GM21360 (cell line): ENCODE results near the gene IER5L.
"Not testable (repeated sequence)": the region's sequence is repeated elsewhere in the genome, so short reads cannot be mapped to it uniquely, and the experiment has no call there.

Source experiments
- ATAC-seq: cut with Tn5 transposase; IDR thresholded peaks from one replicate; pipeline ENCODE4 v1.9.1; 2021; ENCODE audit warnings: mild to moderate bottlenecking, moderate library complexity; ENCODE audit not compliant: unreplicated experiment

The IER5L gene

GRCh38 chr9:129163198-129163670 lies 14.8 kb downstream of the IER5L start:
- ATAC-seq = not testable (repeated sequence)

- no peak for ATAC-seq
Measured at GRCh38 chr9:129162497-129163197, 15.4 kb downstream of the IER5L start.

DNA sequence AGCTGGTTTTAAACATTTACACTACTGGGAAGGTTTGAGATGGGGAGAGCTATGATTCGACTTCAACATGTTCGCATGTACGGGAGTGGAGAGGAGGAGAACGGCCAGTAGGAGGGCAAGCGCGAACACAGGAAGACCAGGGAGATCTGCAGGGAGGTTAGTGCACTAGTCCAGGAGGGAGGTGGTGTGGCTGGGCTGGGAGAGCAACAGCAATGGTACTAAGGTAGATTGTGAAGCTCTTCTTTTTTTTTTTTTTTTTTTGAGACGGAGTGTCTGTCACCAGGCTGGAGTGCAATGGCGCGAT lies 16.6 kb downstream of the IER5L start:
- ATAC-seq = no peak

GRCh38 chr9:129160712-129161533 lies 17.1 kb downstream of the IER5L start:
- ATAC-seq = no peak

GRCh38 chr9:129156163-129156562 lies 21.9 kb downstream of the IER5L start:
- ATAC-seq = no peak

DNA sequence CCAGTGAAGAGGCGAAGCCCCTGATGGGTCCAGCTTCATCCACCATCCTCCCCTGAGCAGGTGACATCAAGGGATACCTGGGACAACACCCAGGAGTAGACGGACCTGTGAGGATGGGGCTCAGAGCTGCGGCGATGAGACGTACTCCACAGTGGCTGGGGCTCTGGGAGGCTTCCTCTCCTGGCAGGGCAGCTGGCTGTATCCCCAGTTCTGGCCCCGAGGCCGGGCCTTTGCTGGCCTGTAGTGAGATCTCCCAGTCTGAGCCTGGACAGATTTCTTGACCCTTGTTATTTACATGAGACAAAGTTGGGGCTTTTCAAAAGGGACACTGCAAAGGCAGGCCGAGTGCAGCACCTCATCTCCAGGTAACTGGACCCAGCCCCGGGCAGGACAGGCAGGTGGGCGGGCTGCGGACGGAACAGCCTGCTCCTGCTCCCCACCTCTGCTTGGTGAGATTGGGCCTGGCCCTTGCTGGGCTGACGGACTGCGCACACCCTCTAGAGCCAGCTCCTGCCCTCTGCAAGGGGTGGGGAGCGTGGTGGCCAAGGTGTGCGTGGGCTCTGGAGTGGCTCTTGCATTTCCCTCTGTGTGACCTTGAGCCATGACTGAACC lies 23.1 kb downstream of the IER5L start:
- ATAC-seq = no peak

DNA sequence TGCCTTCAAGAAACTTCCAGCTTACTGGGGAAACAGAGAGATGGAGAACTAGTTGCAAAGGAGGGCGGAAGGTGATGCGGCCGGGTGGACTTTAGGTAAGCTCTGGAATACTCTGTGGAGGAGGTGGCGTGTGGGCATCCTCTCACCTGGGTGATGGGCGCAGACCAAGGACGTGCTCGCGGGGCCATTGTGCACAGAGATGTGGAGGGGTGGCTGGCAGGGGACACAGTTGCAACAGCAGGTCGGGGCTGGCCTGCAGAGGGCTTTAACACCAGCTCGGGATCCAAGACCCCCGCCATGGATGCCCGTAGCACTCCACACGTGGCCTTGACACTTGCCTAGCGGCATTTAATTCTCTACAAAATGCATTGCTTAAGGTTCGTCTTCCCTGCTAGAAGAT lies 26.6 kb downstream of the IER5L start:
- no peak for ATAC-seq

- no peak for ATAC-seq
Measured at GRCh38 chr9:129150672-129151211, 27.3 kb downstream of the IER5L start.

DNA sequence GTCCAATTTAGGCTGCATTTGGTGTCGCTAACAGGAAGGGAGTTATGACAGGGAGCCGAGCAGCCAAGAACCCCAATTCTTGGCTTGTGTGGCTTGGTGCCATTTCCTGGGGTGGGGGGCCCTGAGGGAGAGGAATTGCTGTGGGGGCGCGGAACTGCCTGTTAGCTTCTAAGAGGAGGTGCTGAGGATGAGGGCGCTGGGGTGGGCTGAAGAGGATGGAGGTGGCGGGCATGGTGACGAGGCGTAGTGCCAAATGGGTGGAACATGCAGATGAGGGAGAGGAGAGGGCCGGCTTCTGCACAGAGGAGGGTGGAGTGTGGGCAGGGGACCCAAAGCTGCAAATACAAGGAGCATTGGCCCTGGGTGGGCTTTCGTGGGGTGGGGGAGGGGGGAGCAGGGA lies 27.9 kb downstream of the IER5L start:
- no peak for ATAC-seq

GRCh38 chr9:129149442-129149841 lies 28.6 kb downstream of the IER5L start:
- no peak for ATAC-seq

- ATAC-seq = no peak
Measured at GRCh38 chr9:129148463-129149204, 29.4 kb downstream of the IER5L start.

DNA sequence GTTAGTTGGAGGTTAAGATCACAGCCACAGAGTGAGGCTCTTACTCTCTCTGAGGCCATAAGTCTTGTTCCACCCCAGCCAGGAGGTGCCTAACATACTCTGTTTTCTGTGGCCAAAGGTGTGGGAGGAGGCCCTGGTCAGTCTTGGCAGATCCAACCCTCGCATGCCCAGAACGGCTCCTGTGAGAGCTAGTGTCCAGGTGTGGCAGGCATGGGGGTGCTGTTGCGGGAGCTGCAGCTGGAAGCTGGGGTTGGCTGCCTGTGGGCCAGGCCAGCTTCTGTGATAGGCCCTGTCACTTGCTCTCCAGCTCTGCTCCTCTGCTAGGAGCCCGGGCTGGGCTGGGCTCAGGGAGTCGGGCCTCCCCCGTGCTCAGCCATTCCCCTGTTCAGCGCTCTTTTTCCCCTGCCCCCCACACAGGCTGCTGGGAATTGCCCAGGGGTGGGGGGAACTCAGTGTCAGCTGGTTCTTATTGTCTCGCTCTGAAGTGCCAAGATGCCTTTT lies 31.6 kb downstream of the IER5L start:
- no peak for ATAC-seq

DNA sequence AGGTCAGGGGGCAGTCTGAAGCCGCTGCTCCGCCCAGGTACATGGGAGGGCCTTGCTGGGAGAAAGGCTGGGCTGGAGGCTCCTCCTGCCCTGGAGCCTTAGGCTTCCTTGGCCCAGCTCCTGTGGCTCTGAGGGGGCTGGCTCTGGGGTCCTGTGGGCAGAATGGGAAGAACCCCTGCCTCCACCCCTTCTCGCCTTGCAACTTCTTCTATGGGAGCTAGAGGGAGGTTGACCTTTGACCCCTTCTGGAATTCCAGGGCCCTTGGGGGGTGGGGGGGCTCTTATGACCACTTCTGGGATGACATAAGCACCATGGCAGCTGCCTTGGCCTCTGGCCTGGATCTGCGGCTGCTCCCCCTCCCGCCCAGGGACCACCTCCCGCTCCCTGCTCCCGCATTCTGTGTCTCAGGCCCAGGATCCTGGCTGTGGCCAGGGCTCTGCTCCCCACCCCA lies 32.2 kb downstream of the IER5L start:
- ATAC-seq = no peak

DNA sequence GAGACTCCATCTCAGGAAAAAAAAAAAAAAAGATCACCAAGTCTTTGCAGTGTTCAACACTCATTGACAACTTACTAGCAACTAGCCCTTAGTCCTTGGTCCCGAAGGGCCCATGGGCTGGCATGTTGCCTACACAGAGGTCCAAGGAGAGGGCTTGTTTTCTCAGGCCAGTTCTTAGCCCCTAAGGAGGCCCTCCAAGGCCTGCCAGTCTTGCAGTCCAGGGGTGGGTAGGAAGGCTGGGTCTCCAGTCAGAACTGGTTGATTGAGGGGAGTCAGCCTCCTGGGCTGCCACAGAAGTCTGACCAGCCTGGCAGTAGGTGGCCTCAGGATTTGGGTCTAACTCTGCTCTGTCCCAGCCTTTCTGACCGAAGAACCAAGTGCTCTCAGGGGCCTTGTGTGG lies 32.7 kb downstream of the IER5L start:
- ATAC-seq = no peak

GRCh38 chr9:129143031-129143927 lies 34.8 kb downstream of the IER5L start:
- no peak for ATAC-seq

DNA sequence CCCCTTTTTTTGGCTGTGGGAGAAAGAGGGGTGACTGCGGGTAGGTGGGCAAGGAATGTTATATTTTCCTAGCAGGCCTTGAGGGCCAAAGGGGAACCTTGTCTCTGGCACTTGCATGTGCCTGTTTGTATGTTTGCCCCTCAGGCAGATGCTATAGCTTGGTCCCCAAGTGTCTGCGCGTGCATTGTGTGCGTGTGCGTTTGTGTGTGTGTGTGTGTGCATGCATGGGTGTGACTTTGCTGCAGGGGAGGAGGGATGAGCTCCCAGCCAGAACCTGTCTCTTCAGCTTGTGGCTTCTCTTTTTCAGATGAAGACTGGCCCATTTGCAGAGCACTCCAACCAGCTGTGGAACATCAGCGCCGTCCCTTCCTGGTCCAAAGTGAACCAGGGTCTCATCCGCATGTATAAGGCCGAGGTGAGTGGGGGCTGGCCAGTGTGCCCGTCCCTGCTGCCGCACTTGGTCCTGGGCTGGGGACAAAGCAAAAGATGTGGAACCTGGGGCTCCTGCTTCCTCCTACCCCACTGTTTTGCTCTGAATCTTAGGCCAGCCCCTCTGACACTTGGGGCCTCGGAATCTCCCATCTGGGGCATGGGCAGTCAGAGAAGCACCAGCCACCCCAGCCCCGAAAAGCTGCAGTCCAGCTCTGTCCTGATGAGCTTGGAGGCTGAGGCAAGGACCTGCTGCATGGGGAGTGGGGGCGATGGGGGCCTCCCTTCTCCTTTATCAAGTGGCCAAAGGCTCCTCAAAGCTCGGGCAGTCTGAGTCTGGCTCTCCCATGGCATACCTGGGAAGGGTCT lies 35.7 kb downstream of the IER5L start:
- no peak for ATAC-seq

DNA sequence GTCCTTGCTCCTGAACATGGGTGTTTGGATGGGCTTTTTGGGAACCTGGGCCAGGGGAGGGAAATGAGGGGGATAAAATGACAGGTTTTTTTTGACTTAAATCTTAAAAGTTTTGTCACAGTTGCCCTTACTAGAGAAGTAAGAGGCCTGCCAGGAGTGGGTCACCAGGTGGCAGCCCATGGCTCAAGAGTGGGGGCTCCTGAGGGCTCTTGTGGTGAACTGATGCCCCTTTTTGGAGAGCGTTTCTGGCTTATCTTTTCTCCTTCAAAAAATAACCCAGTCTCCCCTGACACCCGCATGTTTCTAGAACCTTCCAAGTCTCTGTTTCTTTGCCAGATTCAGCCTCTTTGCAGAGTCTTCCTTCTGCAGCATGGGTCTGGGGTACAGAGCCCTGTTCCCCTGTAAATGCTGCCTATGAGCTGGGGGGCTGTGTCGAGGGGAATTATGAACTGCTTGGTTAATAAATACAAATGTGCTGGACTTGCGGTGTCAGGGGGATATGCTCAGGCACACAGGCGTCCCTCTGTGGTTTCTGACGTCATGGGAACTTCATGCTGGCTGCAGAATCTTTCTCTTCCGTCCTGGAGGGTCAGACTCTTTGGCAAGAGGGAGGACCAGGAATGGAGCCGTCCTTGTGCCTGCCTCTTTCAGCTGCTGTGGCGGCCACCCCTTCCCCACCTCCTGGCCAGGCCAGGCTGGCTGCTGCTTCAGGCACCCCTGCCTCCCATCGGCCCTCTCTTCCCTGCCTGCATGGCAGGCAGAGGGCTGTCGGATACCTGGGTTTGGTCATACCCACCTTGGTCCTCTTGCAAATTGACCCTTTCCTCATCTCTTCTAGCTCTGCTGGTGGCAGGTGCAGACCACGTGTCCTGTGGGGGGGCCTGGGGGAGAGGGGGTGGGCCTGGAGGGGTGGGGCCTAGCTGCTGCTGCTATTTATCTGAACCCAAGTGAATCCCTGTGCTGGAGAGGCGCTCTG lies 36.7 kb downstream of the IER5L start:
- no peak for ATAC-seq
